ENCODE data around the gene XPO6.

XPO6 gene, protein sequence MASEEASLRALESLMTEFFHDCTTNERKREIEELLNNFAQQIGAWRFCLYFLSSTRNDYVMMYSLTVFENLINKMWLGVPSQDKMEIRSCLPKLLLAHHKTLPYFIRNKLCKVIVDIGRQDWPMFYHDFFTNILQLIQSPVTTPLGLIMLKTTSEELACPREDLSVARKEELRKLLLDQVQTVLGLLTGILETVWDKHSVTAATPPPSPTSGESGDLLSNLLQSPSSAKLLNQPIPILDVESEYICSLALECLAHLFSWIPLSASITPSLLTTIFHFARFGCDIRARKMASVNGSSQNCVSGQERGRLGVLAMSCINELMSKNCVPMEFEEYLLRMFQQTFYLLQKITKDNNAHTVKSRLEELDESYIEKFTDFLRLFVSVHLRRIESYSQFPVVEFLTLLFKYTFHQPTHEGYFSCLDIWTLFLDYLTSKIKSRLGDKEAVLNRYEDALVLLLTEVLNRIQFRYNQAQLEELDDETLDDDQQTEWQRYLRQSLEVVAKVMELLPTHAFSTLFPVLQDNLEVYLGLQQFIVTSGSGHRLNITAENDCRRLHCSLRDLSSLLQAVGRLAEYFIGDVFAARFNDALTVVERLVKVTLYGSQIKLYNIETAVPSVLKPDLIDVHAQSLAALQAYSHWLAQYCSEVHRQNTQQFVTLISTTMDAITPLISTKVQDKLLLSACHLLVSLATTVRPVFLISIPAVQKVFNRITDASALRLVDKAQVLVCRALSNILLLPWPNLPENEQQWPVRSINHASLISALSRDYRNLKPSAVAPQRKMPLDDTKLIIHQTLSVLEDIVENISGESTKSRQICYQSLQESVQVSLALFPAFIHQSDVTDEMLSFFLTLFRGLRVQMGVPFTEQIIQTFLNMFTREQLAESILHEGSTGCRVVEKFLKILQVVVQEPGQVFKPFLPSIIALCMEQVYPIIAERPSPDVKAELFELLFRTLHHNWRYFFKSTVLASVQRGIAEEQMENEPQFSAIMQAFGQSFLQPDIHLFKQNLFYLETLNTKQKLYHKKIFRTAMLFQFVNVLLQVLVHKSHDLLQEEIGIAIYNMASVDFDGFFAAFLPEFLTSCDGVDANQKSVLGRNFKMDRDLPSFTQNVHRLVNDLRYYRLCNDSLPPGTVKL

DNA sequence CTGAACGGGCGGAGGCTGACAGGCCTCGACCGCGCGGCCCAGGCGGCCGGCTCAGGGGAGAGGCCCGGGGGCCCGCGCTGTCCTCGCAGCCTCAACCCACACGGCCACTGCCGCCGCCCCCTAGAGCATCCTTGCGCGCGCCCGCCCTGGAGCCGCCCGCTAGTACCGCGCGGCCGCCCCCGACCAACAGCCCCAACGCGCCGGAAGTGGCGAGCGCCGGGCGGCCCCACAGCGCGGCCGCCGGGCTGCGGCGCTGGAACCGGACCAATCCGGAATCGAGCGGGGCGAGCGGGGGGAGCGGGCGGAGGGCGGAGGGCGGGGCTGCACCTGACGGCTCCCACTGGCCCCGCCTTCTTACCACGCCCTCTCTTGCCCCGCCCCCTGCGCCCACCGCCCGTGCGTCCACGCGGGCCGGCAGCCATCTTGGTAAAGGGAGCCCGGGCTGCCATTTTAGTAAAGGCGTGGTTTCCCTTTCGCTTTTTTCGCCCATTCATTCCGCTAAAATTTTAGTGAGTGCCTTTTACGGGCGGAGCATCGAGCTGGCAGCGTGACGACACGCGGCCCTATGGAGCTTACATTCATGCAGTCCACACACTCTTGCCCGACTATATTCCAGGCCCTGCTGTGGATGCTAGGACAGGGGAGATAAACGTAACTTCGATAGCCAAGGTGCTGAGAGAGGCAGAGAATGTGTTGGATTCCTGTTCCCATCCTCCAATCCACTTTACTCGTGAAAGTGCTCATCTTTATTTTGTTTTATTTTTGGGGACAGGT is at the start of gene XPO6:
TSS of gene XPO6 (minus strand) at position 208 of the 774 bp plus-strand sequence. CDS start 597 bp downstream, outside the sequence.
- TF ChIP-seq GATA2 (IDR thresholded peaks at IDR 0.05; ENCODE audit: low read depth, low read length) (no peak), GATA3 (IDR thresholded peaks at IDR 0.05; ENCODE audit: low read depth, low read length) (no peak)

DNA sequence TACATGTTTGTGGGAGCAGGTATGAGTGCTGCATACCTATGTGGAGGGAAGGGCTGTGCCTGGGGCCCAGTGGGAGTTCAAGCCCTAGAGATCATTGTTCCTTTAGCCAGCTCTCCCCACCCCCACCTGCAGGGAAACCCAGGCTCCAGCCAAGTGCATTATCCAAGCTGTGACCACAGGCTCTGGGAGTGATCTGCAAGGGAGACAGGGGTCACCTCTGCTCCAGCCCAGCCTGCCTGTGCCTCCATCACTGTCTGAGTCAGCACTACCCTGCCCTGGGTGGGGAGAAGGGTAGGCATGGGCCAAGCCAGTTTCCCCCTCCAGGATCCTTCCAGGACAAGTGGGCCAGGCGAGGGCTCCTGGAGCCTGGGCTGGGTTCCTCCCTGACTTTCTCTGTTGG is 48.4 kb upstream of the XPO6 start:
- no peak for TF ChIP-seq GATA2 (IDR thresholded peaks at IDR 0.05; ENCODE audit: low read depth, low read length)
- TF ChIP-seq GATA3 (IDR thresholded peaks at IDR 0.05; ENCODE audit: low read depth, low read length): no peak

- no peak for TF ChIP-seq GATA2 (IDR thresholded peaks at IDR 0.05; ENCODE audit: low read depth, low read length)
- TF ChIP-seq GATA3 (IDR thresholded peaks at IDR 0.05; ENCODE audit: low read depth, low read length): no peak
Measured at GRCh38 chr16:28259781-28260150, 48.0 kb upstream of the XPO6 start.

- TF ChIP-seq GATA3 (IDR thresholded peaks at IDR 0.05; ENCODE audit: low read depth, low read length) (no peak), GATA2 (IDR thresholded peaks at IDR 0.05; ENCODE audit: low read depth, low read length) (no peak)
Measured at GRCh38 chr16:28259091-28259780, 47.5 kb upstream of the XPO6 start.

DNA sequence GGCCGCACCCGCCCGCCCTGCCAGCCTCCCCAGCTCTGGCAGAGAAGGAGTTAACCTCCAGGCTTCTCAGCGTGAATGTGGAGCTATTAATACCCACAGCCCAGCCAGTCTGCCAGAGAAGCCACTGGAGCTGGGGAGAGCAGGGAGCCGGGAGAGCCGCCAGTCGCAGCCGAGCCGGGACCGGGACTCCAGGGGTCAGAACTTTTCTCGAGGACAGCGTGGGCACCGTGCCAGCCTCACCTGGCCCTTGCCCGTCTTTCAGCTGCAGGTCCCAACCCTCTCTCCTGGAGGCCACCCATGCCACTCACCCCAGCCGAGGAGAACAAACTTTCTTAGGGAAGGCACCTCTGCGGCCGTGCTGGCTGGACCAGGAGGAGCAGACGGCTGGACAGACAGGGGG is 46.8 kb upstream of the XPO6 start:
- TF ChIP-seq GATA2 (IDR thresholded peaks at IDR 0.05; ENCODE audit: low read depth, low read length): no peak
- no peak for TF ChIP-seq GATA3 (IDR thresholded peaks at IDR 0.05; ENCODE audit: low read depth, low read length)

- TF ChIP-seq GATA2 (IDR thresholded peaks at IDR 0.05; ENCODE audit: low read depth, low read length) (no peak), GATA3 (IDR thresholded peaks at IDR 0.05; ENCODE audit: low read depth, low read length) (no peak)
Measured at GRCh38 chr16:28257256-28257655, 45.5 kb upstream of the XPO6 start.

GRCh38 chr16:28255838-28256237 is 44.1 kb upstream of the XPO6 start:
- no peak for TF ChIP-seq GATA2 (IDR thresholded peaks at IDR 0.05; ENCODE audit: low read depth, low read length)
- TF ChIP-seq GATA3 (IDR thresholded peaks at IDR 0.05; ENCODE audit: low read depth, low read length): no peak

- TF ChIP-seq GATA3 (IDR thresholded peaks at IDR 0.05; ENCODE audit: low read depth, low read length) (no peak), GATA2 (IDR thresholded peaks at IDR 0.05; ENCODE audit: low read depth, low read length) (no peak)
Measured at GRCh38 chr16:28254158-28254557, 42.4 kb upstream of the XPO6 start.

DNA sequence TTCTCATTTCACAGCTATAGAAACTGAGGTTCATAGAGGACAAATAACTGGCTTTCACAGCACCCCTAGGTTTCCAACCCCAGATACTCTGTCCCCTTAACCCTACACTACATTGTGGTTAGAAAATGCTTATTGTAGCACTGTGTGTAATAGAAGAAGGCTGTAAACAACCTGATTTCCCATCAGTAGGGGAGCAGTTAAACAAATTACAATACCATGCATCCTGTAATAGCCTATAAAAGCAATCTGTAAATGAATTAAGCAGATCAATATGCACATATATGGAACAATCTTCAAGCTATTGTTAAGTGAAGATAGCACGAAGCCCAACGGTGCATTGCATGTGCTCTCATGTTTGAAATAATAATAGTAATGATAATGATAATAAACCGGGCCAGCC is 39.2 kb upstream of the XPO6 start:
- TF ChIP-seq GATA2 (IDR thresholded peaks at IDR 0.05; ENCODE audit: low read depth, low read length) (no peak), GATA3 (IDR thresholded peaks at IDR 0.05; ENCODE audit: low read depth, low read length) (no peak)

- TF ChIP-seq GATA3 (IDR thresholded peaks at IDR 0.05; ENCODE audit: low read depth, low read length): no peak
- TF ChIP-seq GATA2 (IDR thresholded peaks at IDR 0.05; ENCODE audit: low read depth, low read length): no peak
Measured at GRCh38 chr16:28241924-28242323, 30.2 kb upstream of the XPO6 start.

DNA sequence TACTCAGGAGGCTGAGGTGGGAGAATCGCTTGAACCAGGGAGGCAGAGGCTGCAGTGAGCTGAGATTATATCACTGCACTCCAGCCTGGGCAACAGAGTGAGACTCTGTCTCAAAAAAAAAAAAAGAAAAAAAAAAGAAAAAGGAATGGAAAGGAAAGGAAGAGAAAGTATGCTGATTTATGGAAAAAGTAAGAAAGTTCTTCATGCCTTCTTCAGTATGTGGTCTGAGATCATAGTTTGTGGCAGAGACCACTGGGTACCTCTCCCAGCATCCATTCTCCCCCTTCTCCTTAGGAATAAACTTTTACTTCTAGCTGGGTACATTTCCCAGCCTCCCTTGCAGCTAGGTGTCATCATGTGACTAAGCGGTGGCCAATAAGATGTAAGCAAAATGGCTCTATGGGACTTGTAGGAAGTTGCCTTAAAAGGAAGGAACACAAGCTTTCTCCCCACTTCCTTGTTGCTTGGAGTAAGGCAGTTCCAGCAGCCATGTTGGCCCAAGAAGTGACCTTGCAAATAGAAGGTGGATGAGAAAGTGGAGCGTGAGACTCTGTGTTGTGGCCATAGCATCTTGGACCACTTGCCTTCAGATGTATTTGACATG is 26.1 kb upstream of the XPO6 start:
- TF ChIP-seq GATA2 (IDR thresholded peaks at IDR 0.05; ENCODE audit: low read depth, low read length) (no peak), GATA3 (IDR thresholded peaks at IDR 0.05; ENCODE audit: low read depth, low read length) (no peak)

- TF ChIP-seq GATA2 (IDR thresholded peaks at IDR 0.05; ENCODE audit: low read depth, low read length) (no peak), GATA3 (IDR thresholded peaks at IDR 0.05; ENCODE audit: low read depth, low read length) (no peak)
Measured at GRCh38 chr16:28231763-28232162, 20.0 kb upstream of the XPO6 start.

GRCh38 chr16:28219282-28219681 is 7.5 kb upstream of the XPO6 start:
- TF ChIP-seq GATA2 (IDR thresholded peaks at IDR 0.05; ENCODE audit: low read depth, low read length) (no peak), GATA3 (IDR thresholded peaks at IDR 0.05; ENCODE audit: low read depth, low read length) (no peak)
